Stomach (tissue), 4 donors: ENCODE measurements around the gene IL21R.

Source experiments
- EP300 ChIP-seq: sonication (generic); formaldehyde crosslinking; IDR thresholded peaks from one replicate; pipeline ENCODE4 v1.6.1; 2017; ENCODE audit warnings: antibody characterized with exemption
- POLR2A ChIP-seq, 4 donors: fragments of 450-650 bp; IDR thresholded peaks; one replicate each; pipeline ENCODE4 v1.6.1; 2016; ENCODE audit warnings: antibody characterized with exemption in 4 of 4, control low read depth in 2 of 4, mild to moderate bottlenecking in 1 of 4, moderate library complexity in 1 of 4
- TF ChIP-seq, protein P1 (sequence below), 7 experiments: fragments of 450-650 bp in 4 of 7; fragments of 200-600 bp in 3 of 7; sonication (generic) in 3 of 7; IDR thresholded peaks; one replicate each; pipeline ENCODE4 v1.5.1; 2016 to 2019; ENCODE audit warnings: antibody characterized with exemption in 7 of 7, control low read depth in 2 of 7, mild to moderate bottlenecking in 1 of 7

DNA sequence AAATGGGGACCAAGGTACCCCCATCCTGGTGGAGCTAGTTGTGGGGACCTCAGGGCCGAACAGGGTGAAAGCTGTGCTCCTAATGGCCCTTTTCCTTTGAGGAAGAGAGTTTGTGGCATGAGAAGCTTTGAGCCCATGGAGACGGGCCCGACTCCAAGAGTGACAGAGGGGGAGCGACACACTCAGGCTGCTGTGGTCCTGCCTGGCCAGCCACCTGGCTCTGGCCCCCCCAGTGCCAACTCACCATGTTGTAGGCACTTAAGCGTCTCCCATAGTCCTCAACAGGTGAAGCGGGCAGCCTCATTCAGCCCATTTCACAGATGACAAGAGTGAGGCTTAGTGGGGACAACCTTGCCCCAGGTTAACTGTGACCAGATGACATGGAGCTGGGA, 1.6 kb downstream of the IL21R start:
- TF ChIP-seq, protein P1, sequence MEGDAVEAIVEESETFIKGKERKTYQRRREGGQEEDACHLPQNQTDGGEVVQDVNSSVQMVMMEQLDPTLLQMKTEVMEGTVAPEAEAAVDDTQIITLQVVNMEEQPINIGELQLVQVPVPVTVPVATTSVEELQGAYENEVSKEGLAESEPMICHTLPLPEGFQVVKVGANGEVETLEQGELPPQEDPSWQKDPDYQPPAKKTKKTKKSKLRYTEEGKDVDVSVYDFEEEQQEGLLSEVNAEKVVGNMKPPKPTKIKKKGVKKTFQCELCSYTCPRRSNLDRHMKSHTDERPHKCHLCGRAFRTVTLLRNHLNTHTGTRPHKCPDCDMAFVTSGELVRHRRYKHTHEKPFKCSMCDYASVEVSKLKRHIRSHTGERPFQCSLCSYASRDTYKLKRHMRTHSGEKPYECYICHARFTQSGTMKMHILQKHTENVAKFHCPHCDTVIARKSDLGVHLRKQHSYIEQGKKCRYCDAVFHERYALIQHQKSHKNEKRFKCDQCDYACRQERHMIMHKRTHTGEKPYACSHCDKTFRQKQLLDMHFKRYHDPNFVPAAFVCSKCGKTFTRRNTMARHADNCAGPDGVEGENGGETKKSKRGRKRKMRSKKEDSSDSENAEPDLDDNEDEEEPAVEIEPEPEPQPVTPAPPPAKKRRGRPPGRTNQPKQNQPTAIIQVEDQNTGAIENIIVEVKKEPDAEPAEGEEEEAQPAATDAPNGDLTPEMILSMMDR (IDR thresholded peaks at IDR 0.05), result no peak
- no peak for TF ChIP-seq POLR2A (IDR thresholded peaks at IDR 0.05)
- TF ChIP-seq EP300, result no peak
